GM18520 (cell line): ENCODE measurements around the gene ABCA6.
A peak's percentile ranks its signal among the peaks of the same experiment; 100 is the strongest.

Experiments used
- ATAC-seq: cut with Tn5 transposase; IDR thresholded peaks from one replicate; pipeline ENCODE4 v1.9.1; 2021; ENCODE audit not compliant: unreplicated experiment

Gene ABCA6

DNA sequence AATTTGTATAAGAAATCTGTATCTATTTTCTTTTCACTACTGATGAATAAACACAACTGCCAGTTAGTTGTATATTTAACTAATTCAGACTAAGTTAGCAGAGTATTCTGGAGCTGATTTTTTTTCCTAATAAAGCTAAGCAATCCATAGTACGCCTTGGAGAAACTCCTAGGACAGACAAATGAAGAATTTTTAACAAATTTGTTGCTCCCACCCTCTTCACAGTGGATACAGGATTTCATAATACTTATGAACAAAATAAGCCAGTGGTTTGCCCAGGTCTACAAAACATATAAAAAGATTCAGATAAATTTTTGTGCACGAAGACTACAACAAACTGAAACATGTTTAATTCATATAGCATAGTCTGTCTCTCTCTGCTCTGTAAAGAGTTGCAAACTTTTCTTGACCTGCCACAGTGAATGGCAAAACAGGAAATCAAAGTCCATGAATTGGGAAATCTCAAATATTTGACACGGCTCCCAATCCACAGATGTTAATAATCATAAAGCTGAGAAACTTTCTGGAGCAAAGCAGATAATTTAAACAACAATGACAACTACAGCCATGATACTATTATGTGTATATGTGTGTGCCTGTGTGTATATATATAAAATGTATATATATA is 594 bp upstream of the ABCA6 start:
- no peak for ATAC-seq

DNA sequence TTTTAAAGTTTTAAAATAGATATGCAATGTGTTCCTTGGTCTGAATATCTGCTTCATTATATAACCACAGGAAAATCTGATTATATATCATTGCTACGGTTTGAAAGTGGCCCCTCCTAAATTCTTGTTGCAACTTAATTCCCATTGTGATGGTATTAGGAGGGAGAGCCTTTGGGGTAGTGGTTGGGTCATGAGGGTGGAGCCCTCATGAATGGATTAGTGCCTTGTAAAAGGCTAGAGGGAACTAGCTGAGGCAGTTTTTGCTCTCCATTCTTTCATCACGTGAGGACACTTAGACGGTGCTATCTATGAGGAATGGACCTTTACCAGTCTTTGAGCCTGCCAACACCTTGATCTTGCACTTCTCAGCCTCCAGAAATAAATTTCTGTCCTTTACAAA is 7.6 kb downstream of the ABCA6 start:
- ATAC-seq, result no peak

DNA sequence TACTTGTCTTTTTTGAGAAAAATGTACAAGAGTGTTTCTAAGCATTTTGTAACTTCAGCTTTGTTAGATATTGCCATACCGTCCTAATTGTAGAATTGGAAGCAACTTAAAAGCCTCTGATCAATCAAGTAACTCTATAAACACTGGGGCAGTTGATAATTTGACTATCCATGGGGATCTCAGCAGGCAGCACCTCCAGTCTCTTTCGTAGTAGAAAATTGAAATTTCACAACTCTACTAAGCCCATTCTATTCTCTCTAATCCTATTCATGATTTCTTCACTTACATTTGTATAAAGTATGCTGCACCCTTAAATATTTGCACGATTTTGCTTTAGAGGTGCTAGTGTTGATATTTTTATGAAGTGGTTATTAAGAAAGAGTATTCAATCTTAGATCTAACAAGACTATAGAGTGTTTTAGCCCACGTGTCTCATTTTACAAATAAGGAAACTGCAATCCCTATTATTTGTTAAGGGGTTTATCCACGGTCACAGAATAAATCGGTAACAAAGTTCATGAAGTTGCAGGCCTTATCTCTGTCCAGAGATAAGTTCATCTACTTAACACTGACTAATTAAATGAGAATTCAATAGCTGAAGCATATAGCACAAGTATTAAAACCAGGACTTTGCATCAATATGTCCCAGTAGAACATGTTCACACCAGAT is 10.9 kb downstream of the ABCA6 start:
- no peak for ATAC-seq

DNA sequence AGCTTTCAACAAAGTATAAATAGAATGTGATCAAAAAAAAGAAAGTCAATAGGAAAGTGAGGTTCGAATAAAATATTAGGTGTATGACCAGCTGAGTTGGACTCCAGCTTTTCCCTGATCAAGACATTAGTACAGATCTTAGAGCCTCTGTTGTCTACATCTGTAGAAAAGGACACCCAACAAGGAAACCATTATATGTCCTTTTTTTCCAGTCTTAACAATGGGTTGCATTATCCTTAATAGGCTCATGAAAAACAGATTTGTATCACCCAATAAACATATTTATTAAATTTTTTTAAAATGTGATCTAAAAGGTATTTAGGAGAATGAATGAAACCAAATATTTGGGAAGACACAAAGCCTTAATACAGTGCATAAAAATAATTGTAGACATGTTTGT is 18.1 kb downstream of the ABCA6 start:
- no peak for ATAC-seq

DNA sequence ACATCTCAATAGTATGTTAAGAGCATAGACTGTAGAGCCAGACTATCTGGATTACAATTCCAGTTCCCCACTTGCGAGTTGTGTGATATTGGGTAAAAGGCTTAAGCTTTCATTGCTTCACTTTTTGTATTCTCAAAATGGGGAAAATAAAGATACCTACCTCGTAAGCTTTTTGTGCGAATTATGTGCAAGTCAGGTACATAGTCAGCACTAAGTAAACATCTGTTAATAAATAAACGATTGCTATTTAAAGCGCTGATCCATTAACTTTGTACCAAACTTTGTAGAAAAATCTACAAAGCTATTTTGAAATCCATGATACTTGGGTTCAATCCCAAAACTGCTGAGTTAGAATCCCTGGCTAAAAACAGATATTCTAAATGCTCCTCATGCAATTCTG is 19.6 kb downstream of the ABCA6 start:
- ATAC-seq, result no peak

DNA sequence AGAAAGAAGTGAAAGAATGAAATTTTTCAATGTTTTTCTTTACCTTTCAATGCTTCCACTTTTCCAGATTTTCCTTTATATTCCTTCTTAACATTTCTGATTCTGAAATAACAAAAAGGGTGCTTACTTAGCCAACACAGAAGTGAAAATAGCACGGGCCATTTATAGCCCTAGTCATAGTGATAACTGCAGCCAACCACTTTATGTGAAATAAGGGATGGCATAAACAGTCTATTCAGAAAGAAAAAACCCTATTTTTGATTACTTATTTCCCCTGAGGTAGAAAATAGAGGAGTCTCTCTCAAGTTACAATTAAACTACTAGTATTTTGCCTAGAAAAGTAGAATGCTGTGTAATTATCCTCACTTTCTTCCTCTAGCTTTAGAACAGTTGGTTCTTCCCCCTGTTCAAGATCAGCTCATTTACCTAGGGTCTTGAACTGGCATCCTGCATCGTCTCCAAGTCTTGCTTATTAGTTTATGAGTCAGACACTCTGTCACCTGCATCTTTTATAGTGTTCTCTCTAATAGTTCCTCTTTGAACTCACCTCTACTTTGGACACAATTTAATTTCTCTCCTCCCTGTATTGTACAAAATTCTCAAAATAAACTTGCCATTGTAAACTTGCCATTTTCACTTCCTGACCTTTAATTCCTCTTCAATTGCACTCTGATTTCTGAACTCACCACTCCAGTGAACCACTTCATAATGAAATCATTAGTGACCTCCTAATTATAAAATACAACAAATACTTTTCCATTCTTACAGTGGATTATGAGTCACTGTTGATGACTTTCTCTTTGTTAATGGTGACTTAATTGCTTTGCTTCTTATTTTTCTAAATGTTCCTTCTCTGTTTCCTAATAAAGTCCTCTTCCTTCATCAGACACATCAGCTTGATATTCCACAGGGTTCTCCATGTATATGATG is 23.6 kb downstream of the ABCA6 start:
- ATAC-seq, result peak; percentile 33

DNA sequence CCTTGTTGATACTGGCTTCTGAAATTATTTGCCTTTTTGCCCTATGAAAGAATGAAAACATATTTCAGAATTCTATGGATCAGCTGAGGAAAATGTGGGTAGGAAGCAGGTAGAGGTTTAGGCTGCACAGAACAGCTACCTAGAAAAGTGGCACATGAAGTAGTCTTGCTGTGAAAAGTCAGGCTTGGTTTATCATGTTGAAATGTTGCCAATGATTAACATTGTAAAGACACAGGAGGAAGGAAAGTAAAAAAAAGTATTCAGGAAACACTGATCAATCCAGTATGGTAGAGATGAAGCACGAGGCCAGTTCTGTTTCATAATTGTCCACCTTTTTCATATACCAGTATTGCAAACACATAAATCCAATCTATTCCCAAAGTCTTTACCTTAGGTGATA is 29.9 kb downstream of the ABCA6 start:
- no peak for ATAC-seq

DNA sequence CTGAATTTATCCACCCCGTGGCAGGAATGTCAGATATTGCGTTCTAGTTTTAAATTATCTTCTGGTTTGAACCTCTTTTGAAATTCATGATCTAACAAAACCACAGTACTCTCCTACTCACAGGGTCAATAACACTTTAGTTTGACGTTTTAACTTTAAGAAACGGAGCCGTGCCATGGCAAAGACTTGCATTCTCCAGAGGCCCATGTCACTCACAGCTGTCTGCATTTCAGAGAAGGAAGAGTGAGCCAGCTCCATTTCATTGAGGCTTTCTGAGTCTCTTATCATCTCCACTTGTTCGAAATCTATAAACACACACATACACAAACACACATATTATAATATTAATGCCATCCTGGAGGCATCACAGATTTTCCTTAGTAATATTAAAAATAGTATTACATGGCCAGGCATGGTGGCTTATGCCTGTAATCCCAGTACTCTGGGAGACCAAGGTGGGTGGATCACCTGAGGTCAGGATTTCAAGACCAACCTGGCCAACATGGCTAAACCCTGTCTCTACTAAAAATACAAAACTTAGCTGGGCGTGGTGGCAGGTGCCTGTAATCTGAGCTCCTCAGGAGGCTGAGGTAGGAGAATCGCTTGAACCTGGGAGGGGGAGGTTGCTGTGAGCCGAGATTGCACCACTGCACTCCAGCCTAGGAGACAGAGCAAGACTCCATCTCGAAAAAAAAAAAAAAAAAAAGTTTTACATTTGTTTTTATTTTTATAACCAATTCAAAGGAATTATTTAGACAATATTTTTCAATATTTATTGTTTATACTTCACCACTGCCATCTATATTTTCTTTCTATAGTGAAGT is 35.6 kb downstream of the ABCA6 start:
- no peak for ATAC-seq

DNA sequence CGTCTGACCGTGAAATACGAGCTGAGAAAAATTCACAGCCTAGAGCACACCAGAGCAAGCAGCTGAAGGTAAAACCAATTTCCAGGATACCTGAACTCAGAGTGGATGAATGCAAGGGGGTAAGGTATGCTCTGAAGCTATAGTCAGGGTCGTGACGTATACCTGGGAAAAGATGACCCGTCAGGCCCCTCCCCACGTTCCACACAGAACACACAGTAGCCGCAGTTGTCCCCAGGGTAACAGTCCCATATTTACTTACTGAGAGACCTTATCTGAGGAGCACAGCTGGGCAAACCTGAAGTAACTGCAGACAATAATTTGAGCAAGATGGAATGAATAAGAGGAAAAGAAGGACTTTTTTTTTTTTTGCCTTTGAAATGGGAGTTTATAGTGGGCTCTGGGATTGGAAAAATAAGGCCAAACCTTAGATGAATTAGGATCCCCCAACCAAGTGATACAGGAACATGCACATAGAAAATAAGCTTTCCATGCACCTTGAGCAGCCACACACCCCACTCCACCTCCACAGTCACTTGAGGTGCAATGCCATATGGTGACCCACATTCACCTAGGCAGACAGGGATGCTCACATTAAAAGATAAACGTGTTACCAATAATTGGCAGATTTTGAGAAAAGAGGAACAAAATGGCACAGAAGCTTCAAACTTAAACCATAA is 38.0 kb downstream of the ABCA6 start:
- no peak for ATAC-seq

DNA sequence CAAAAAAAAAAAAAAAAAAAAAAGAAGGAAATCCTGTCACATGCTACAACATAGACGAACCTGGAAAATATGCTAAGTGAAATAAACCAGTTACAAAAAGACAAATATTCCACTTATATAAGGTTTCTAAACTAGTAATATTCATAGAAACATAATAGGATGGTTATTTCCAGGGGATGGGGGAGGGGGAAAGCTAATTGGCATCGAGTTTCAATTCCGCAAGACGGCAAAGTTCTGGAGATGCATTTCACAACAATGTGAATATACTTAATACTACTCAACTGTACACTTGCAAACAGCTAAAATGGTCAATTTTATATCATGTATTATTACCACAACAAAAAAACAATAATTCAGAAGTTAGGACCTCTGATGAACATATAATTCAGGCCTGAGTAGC is 43.1 kb downstream of the ABCA6 start:
- ATAC-seq, result no peak

DNA sequence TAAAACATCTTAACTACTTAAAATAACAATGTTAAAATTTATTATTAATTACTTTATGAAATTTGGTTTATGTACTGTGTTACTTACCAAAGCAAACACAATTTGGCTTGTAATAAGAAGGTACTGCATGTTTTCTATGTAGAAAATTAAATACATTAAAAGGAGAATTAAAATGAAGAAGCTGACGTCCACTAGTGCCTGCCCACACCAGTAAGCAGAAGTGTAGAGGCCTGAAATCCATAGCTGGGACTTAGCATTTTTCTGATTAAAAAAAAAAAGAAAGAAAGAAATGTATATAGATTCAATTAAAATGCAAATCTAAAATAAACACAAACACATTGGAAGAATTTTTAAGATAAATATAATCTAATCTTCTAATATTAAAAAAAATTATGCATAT is 45.2 kb downstream of the ABCA6 start:
- ATAC-seq, result no peak

DNA sequence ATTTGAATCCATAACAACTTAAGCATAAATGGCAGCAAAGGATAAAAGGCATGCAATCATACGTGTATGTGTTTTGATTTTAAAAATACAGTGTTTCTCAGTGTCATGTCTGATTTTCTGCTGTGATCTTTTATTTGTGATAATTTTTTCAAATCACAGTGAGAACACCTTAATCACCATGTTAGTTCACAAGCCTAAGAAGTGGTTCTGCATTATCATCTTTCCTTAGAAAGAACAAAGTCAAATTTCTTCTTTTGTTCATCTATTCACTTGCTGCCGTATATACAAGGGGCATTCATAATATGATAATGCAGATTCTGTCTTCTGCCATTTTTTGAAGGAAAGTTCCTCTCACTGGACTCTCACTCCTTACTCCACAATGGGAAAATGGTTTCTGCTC is 47.7 kb downstream of the ABCA6 start:
- no peak for ATAC-seq

DNA sequence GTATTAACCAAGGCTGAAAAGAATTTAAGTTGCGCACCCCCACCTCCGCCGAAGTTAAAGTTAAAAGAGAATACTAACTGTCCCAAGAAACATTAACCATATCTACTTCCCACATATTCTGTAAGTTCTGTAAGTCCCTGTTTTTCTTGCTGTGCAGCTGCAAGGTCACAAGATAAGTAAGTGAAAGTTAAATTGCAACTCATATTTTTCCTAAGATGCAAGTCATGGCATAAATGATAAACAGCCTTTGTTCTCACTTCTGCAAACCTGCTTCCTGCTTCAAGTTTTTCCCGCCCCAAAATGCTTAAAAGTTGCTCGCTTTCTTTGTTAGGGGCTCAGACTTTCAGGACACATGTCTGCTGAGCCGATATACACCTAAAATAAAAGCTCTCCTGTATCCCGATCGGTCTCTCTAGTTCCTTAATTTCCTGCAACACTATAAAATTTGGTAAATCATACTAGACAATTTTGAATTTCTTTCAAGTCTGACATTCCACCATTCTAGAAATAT is 48.4 kb downstream of the ABCA6 start:
- no peak for ATAC-seq

DNA sequence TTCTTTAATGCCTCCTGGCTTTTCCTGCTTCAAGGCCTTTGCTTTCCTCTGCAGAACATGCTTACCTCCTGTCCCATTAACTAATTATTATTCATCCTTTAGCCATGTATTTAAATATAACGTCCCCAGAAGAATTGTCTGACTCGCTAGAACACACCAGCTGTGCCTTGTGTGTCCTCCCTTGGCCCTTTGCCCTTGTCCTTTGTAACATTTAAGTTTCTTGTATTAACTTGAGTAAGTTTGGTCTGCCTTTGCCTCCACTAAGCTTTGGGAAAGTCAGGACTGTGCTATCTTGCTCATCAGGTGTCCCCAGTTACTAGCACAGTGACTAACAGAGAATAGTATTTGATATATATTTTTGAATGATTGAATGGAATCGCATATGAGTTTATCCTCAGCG is 51.3 kb downstream of the ABCA6 start:
- no peak for ATAC-seq

DNA sequence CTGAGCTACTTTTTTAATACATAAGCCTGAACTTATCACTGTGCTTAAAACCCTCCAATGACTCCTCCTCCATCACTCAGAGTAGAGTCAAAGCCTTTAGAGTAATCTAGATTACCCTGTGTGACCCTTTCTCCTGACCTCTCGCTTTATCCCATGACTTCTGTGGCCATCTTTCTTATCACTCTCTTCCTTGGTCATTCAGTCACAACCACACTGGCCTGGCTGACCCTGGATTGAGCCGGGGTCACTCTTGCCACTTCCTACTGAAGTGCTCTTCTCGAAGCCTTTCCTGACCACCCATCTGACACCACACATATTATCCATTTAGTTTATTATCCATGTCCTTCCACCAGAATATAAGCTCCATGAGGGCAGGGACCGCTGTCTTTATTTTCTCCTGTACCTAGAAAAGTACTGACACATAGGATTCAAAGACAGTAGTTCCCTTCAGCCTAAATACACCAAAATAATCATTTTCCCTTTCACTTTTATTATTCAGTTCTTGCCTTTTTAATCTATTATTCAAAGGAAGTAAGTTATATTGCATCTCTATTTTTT is 53.0 kb downstream of the ABCA6 start:
- ATAC-seq, result no peak

DNA sequence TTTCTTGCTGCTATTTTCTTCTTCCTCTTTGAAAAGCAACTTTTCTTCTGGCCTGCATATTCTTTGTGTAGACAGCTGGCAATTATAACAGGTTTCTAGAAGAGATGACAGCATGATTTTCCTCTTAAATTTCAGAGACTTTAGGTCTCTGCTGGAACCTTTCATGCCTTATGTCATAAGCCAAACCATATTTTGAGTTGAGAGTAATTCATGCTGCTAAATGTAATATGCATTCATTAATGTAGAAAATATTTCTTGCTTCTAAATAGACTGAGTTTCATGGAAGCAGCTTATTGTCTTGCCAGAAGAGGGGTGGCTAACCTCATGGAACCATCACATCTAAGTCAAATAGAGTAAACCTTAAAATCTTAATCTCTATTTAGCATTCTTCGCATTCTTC is 55.1 kb downstream of the ABCA6 start:
- ATAC-seq, result no peak

DNA sequence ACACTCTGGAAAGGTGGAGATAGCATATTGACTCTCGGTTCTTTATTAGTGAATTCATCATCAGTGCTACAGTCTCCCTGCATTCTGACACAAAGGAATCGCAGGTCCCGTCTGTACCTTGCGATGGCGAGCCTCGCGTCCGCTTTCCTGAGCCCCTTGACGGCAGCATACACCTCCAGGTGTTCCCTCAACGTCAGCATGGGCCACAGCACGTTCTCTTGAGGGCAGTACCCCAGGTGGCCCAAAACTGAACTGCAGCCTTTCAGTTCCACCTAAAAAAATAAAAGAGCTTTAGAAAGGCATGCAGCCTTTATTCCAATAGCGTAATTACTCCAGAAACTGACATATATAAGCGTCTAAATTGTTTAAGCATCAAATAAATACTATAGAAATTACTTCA is 56.8 kb downstream of the ABCA6 start:
- no peak for ATAC-seq

DNA sequence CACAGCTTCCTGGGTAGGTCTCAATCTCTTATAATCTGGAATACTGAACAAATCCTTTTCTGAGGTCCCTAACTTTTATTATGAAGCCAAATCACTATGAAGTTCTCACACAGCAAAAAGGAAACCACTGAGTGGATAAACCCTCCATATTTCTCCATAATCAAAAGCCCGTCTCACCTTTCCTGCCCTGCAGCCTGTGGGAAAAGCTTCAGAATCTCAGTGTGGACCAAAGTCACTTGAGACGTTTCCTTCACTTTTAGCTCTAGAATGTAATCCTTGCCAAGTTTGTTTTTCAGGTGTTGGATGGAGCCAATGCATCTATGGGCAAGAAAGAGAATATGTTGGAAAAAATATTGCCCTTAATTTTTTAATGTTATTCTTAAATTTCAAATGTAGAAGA is 59.0 kb downstream of the ABCA6 start:
- ATAC-seq, result no peak

DNA sequence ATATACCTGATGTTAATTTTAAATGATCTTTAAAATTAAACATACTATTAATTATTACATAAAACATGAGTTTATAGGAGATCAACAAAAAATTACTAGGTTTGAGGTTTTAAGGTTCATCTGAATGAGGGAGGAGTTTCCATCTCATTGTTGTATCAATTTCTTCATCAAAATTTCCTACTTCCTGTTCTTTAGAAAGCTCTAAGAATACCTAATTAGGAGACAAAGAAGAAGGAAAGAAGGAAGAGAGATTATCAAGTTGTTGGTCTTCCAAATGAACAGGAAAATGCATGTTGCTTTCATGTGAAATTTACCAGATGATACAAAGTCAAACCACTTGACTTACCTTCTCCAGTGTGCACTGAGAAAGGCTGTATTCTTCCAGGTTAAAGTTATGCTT is 62.8 kb downstream of the ABCA6 start:
- no peak for ATAC-seq

DNA sequence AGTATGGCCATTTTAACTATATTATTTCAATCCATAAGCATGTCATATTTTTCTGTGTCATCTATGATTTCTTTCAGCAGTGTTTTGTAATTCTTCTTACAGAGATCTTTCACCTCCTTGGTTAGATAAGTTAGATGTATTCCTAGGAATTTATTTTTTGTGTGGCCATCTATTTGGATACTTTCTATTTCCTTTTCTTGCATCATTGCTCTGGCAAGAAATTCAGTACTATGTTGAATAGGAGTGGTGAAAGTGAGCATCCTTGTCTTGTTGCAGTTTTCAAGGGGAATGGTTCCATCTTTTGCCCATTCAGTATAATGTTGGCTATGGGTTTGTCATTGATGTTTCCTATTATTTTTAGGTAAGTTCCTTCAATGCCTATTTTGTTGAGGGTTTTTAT is 65.9 kb downstream of the ABCA6 start:
- ATAC-seq, result no peak
